HG02763 (cell line): ENCODE measurements around the gene MYORG.
"Not testable (repeated sequence)": the region's sequence is repeated elsewhere in the genome, so short reads cannot be mapped to it uniquely, and the experiment has no call there.

ENCODE experiments used
- ATAC-seq: cut with Tn5 transposase; IDR thresholded peaks from one replicate; pipeline ENCODE4 v1.9.1; 2021; ENCODE audit warnings: mild to moderate bottlenecking, moderate library complexity; ENCODE audit not compliant: unreplicated experiment

MYORG gene

DNA sequence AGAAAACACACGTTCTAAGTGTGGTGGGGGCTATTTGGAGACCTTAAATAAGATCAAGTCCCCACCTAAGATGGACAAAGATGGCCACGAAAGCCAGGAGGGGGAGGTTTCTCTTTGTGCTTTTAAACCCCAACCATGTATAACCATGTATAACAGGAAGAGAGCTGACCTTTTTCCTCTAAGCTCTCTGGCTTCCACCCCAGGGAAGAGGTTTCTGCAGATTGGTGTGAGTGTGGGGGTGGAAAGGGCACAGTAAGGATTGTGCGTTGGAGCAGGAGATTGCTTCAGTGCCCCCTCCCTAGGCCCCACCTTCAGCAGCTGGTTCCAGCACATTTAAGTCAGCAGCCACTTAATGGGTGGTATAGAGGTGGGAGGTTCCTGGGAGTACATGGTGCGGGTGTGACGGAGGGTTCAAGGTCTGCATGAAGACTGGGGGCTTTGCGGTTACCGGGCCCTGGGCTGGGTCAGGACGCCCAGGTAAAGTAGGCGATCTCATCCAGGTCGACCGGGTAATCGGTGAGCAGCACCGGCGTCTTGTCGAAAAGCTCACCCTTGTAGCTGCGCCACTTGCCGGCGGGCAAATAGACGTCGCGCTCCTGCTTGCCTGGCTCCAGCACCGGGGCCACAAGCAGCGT, 6.2 kb downstream of the MYORG start:
- ATAC-seq = no peak

DNA sequence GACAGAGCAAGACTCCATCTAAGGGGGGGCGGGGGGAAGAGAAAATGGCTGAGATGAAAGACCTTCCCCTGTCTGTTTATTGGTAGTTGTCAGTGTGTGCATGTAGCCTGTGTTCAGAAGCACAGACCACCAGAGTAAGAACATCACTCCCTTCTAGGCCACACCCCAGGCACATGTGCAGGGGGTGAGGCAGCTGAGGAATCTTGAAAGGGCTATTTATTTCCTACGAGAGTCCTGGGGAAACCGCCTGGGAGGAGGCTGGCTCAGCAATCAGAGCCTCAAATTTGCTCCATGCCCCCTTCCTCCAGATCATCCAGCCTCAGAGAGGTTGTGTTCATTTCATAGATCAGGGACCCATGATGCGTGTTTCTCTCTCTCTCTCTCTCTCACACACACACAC, 7.1 kb downstream of the MYORG start:
- ATAC-seq = no peak

DNA sequence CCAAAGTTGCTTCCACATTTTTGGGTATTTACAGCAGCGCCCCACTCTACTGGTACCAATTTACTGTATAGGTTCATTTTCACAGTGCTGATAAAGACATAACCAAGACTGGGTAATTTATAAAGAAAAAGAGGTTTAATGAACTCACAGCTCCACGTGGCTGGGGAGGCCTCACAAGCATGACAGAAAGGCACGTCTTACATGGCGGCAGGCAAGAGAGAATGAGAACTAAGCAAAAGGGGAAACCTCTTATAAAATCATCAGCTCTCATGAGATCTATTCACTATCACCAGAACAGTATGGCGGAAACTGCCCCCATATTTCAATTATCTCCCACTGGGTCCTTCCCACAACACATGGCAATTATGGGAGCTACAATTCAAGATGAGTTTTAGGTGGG, 7.9 kb downstream of the MYORG start:
- not testable (repeated sequence) for ATAC-seq

DNA sequence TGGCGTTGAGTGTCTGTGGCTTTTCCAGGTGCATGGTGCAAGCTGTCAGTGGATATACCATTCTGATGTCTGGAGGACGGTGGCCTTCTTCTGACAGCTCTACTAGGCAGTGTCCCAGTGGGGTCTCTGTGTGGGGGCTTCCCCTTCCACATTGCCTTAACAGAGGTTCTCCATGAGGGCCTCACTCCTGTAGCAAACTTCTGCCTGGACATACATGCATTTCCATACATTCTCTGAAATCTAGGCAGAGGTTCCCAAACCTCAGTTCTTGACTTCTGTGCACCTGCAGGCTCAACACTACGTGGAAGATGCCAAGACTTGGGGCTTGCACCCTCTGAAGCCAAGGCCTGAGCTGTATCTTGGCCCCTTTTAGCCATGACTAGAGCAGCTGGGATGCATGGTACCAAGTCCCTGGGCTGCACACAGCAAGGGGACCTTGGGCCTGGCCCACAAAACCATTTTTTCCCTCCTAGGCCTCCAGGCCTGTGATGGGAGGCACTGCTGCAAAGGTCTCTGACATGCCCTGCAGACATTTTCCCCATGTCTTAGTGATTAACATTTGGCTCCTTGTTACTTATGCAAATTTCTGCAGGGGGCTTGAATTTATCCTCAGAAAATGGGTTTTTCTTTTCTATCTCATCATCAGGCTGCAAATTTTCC, 8.8 kb downstream of the MYORG start:
- not testable (repeated sequence) for ATAC-seq

DNA sequence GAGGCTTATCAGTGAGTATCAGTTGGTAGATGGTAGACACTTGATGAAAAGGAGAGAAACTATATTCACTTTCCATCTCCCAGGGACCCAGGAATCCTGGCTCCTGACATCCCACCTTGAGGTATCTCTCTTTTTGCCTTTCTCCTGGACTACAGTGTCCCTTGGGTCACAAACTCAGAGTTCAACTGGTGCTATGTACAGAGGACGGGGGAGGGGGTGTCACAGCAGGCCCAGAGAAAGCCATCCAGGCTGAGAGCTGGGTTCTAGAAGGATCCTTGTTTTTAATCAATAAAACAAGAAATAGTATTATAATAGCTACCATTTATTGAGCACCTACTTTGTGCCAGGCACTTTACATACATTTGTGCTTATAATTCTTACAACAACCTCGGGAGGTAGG, 10.3 kb downstream of the MYORG start:
- no peak for ATAC-seq

DNA sequence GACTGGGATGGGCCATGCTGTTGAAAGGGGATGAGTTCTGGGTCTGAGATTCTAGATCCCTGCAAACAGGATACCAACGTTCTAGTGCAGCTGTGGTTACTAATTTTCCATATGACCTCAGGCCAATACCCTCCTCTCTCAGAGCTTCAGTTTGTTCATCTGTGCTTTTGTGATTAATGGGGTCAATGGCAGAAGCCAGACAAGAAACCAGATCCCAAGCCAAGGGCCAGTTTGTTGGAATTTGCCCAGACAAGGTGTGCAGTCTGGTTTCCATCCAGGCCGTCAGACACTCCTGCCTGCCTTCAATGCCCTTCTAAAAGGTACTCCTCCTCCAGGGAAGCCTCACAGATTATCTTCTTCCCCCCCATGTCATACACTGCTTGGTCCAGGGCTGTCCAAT, 11.4 kb downstream of the MYORG start:
- no peak for ATAC-seq

DNA sequence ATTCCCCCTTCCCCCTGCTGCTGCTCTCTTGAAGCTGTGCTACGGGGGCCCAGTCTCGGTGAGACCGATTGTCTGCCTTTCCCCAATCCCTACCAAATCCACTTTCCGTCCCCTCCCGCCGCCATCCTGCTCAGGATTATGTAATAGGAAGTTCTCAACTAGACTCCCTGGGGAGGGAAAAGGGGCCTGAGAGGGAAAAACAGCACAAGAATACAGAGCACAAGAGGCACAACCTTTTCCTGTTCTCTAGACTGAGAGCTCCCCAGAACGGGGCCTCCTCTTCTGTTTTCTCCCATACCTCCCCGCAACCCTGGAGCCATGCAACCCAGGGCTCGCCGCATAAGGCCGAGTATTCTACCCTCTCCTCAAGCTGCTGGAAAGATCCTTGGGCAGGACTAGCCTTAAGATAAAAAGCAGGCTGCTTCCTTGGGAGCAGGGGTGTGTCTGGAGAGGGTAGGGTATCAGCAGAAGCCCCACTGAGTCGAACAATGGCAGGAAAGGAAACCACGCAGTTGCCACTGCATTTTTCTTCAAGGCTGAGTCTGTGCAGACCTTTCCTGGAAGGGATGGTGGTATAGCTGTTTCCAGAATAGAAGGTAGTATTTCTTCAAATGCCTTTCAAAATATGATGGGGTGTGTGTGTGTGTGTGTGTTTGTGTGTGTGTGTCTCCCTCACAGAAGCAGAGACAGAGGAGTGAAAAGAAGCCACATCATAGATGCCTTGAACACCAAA, 12.9 kb downstream of the MYORG start:
- ATAC-seq = no peak

DNA sequence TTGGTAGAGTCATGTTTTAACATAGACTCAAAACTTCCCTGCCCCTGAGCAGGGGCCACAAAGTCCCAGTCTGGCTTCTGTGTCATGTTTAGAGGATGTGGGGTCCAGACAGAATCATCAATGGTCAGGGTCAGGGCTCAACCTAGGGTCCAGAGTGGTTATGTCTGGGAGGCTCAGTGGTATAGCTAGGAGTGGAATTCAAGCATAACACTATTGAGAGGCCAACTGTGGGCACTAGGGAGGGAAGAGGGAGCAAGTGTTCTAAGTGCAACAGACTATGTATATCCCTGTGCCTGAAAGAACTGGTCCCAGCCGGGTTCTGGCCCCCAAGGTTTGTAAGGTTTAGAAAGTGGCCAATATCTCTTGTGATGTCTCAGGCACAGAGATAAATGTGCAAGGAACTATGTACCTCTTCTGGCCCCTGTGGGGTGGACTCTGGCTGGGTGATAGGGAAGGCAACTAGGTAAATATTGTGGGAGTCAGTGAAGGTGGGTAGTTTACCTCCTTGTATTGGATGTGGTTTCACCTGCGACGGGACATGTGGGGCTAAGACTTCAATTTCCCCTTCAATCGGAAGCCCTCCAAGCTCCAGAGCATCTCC, 14.0 kb downstream of the MYORG start:
- no peak for ATAC-seq

DNA sequence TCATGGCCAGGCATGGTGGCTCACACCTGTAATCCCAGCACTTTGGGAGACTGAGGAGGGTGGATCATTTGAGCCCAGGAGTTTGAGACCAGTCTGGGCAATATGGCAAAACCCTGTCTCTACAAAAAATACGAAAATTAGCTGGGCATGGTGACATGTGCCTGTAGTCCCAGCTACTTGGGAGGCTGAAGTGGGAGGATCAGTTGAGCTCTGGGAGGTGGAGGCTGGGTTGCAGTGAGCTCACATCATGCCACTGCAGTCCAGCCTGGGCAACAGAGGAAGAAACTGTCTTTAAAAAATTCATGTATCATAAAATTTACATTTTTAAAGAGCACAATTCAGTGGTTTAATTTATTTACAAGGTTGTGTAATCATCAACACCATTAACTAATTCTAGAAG, 23.7 kb downstream of the MYORG start:
- ATAC-seq = not testable (repeated sequence)

DNA sequence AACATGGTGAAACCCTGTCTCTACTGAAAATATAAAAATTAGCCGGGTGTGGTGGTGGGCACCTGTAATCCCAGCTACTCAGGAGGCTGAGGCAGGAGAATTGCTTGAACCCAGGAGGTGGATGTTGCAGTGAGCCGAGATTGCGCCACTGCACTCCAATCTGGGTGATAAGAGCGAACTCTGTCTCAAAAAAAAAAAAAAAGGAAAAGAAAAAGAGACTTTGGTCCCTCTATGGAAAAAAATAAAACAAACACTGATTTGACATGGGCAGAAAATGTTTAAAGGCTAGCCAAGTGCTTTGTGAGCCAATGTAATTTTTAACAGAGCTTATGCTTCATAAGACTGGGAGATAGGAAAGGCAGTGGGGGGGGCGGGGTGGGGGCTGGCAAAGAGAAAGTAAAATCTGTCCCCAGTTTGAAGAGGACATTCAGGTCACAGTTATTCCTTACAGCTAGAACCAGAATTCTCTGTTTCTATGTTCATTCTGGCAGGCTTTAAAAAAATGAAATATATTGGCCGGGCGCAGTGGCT, 24.5 kb downstream of the MYORG start:
- not testable (repeated sequence) for ATAC-seq

DNA sequence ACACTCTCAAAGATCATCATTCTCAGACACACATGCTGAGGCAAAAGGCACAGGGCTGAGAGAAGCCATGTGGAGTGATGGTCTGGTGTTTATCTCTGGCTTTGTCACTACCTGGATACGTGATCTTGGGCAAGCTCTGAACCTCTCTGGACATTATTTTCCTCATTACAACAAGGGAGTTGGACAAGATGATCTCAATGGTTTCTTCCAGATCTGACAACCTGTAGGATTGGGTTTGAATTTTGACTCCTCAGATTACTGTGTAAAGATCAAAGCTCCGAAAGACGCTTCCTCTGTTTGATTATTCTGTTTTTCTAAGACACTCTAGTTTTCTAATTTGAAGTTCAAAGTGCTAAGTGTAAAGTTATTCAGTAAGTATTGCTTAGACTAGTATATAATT, 27.4 kb downstream of the MYORG start:
- no peak for ATAC-seq

DNA sequence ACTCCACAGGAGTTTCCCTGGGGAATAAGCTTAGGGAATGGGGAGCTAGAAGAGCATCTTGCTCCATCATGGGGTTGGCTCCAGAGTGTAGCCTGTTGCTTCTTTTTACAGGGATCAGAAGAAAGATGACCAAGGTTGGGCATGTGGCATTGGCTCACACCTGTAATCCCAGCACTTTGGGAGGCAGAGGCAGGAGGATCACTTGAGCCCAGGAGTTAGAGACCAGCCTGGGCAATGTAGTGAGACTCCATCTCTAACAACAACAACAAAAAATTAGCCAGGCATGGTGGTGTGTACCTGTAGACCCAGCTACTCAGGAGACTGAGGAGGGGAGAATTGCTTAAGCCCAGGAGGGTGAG, 28.9 kb downstream of the MYORG start:
- ATAC-seq = no peak

DNA sequence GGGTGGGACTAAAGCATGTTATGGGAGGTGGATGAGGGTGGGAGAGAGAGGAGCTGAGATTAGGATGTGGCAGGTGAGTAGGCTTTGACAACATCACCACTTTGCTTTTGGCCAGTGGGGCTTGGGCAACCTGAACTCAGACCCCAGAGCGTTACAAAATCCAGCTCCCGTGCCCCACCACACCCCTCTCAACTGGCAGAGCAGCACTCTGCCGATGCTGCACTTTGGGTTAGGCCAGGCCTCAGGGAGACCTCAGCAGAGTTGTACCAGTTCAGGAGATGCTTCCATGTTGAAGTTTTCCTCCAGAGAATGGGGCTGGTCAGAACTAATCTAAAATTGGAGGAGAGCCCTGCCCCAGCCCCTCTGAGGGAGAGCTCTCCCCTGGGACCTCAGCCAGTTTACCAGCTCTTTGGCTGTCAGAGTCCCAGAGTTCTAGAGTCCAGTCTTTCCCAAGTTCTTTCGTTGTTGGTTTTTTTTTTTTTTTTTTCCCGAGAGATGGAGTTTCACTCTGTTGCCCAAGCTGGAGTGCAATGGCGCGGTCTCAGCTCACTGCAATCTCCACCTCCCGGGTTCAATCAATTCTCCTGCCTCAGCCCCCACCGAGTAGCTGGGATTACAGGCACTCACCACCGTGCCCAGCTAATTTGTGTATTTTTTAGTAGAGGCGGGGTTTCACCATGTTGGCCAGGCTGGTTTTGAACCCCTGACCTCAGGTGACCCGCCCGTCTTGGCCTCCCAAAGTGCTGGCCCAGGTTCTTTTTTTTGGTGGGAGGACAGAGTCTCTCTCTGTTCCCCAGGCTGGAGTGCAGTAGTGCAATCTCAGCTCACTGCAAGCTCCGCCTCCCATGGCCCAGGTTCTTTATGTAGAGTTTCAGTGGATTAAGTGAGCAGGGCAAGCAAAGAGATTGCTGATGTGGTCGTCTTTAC, 29.6 kb downstream of the MYORG start:
- no peak for ATAC-seq

DNA sequence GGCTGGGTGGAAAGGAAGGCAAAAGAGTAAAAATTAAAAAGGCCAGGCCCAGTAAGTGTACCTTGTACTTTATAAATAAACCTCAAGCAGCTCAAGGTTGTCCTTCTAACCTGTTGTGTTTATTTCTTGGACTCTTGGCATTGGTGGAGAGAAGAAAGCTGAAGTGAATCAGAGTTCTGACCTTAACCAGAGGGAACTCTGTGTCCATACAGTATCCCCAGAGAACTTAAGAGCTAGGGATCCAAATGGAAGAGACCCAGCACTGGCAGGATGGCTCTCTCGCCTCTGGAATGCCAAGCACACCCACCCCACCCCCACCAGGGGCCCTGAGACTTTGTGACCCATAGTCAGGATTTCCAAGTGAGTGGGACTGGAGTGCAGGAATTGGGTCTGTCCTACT, 33.1 kb downstream of the MYORG start:
- no peak for ATAC-seq

DNA sequence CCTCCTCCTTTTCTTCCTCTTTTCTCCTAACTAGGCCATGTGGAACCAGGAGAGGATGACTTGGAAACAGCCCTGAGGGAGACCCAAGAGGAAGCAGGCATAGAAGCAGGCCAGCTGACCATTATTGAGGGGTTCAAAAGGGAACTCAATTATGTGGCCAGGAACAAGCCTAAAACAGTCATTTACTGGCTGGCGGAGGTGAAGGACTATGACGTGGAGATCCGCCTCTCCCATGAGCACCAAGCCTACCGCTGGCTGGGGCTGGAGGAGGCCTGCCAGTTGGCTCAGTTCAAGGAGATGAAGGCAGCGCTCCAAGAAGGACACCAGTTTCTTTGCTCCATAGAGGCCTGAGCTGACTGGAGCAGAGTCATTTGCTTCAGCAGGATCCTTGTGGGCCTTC, 33.6 kb downstream of the MYORG start:
- ATAC-seq = no peak

DNA sequence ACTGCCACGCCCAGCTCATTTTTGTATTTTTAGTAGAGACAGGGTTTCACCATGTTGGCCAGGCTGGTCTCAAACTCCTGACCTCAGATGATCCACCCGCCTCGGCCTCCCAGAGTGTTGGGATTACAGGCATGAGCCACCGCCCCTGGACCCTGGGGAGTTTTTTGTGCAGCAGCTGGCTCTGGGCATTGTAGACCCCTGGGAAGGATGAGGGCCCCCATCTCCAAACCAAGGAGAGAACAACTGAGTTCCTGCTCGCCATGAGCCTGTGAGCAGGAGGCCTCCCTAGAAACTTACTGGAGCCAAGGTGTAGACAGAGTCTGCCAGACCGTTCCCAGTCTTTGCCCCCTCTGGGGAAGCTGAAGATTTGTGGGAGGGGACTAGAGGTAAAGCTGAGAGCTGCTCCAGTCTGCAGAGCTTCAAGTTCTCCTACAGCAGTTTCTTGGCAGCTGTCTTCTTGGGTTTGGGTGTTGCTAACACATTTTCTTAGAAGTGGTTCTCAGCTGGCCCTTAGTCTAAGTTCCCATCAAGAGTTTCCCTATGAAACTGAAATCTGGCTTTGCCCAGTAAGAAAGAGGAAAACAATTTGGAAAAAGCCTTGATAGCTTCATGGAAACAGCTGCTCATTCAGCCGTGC, 34.9 kb downstream of the MYORG start:
- ATAC-seq = no peak

DNA sequence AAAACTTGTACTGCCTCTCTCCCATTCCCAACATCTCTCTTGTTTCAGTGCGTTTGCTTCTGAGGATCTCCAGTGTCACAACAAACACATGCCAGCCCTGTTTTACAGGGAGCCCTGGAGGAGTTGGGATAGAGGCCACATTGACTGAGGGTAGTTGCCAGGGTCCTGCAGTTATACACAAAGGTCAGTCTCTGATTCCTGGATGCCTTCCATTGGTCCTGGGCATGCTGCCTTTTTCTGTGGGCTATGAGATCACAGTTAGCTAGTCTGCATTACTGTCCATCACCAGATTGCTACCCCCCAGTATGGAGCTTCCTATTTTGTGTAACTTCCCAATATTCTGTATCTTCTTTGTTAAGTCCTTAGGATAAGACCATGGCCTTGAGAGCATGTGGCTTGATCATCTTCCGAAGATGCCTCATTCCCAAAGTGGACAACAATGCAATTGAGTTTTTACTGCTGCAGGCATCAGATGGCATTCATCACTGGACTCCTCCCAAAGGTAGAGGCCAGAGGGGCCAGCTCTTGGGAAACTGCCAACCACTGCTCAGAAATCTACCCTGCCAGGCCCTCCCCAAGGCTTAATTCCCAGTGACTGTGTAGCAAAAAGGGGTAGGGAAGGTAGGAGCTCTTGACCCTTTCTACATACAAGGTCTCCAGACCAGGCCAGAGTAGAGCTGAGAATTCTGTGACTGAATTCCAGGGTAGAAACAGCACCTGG, 37.9 kb downstream of the MYORG start:
- ATAC-seq = no peak

DNA sequence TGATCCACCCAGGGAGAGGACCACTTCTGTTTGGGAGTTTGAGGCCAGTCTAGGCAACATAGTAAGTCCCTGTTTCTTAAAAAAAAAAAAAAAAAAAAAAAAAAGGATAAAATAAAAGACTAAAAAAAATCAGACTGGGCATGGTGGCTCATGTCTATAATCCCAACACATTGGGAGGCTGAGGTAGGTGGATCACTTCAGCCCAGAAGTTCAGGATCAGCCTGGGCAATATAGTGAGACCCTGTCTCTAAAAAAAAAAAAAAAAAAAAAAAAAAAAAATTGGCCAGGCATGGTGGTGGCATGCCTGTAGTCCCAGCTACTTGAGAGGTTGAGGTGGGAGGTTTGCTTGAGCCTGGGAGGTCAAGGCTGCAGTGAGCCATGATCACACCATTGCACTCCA, 38.6 kb downstream of the MYORG start:
- ATAC-seq = not testable (repeated sequence)

DNA sequence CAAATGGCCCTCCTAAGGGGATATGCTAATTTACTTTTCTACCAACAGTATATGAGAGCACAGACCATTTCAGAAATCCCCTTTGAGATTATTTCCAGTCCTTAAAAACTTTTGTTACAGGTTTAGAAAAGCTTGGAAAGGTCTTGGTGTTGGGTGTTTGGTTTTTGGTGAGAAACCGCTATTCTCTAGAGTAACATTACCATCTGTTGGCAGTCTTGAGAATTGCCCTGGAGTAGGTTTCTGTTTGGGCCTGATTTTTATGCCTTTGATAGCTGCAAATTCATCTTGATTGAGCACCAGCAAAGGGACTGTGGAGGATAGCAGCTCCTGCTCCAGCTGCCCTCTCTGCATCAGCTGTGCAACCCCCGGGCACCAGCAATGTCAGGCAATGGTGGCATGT, 39.3 kb downstream of the MYORG start:
- no peak for ATAC-seq

DNA sequence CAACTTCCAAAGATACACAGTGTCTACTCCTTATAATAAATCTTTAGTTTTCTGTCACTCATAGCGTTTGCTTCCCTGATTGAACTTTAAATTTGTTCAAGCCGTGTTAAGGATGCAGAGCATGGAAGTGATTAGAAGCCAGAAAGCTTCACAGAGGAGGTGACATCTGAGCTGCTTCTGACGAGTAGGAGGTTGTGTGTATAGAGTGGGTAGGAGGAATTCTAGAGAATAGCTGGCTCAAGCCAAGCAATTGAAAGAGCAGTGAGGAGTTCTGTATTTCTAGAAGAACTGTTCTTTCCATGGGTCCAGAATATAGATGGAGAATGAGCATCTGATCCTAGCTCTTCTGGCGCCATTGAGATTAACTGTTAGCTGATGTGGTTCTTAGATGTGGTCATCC, 41.3 kb downstream of the MYORG start:
- no peak for ATAC-seq
